ENCODE measurements around the gene PRR15L. TPM values are rescaled to one million over a fixed set of nuclear protein-coding genes. Genes with fewer than 3 reads are reported as not detected.

PRR15L gene
- polyA plus RNA-seq, 1 donor (not counting 4 experiments of a cell fraction or from before 2014, with no cell fraction given): 0.16 TPM

GRCh38 chr17:47987240-47987835, 29.7 kb upstream of the PRR15L start:
- TF ChIP-seq, protein P1, sequence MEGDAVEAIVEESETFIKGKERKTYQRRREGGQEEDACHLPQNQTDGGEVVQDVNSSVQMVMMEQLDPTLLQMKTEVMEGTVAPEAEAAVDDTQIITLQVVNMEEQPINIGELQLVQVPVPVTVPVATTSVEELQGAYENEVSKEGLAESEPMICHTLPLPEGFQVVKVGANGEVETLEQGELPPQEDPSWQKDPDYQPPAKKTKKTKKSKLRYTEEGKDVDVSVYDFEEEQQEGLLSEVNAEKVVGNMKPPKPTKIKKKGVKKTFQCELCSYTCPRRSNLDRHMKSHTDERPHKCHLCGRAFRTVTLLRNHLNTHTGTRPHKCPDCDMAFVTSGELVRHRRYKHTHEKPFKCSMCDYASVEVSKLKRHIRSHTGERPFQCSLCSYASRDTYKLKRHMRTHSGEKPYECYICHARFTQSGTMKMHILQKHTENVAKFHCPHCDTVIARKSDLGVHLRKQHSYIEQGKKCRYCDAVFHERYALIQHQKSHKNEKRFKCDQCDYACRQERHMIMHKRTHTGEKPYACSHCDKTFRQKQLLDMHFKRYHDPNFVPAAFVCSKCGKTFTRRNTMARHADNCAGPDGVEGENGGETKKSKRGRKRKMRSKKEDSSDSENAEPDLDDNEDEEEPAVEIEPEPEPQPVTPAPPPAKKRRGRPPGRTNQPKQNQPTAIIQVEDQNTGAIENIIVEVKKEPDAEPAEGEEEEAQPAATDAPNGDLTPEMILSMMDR (optimal IDR thresholded peaks at IDR 0.05 in 1 of 3, IDR thresholded peaks at IDR 0.05 in 1 of 3, conservative IDR thresholded peaks at IDR 0.05 in 1 of 3; ENCODE audit: extremely low read depth in 1 of 3, insufficient read depth in 2 of 3, low read length in 3 of 3): no peak
- TF ChIP-seq EZH2 (IDR thresholded peaks at IDR 0.05; ENCODE audit: low read length): no peak
- Histone ChIP-seq H3K9ac (ENCODE audit: control insufficient read depth, extremely low read depth, insufficient read depth, low read length) (no peak overlapping the region), H3K4me3 (ENCODE audit: control insufficient read depth in 2 of 3, extremely low read depth in 1 of 3, insufficient read depth in 2 of 3, low read depth in 1 of 3, low read length in 3 of 3) (no peak overlapping the region), H3K27ac (ENCODE audit: control insufficient read depth, insufficient read depth, low read length) (no peak overlapping the region), H2AFZ (ENCODE audit: control insufficient read depth, low read length) (no peak overlapping the region), H3K27me3 (ENCODE audit: control insufficient read depth, extremely low read depth, insufficient read depth, low read length) (no peaks in the 10 kb centered on the region), H3K9me3 (ENCODE audit: control insufficient read depth, low read depth, low read length) (no peaks in the 10 kb centered on the region), H4K20me1 (ENCODE audit: control insufficient read depth, extremely low read depth, insufficient read depth, low read length) (no peaks in the 10 kb centered on the region), H3K36me3 (ENCODE audit: control insufficient read depth in 2 of 2, extremely low read depth in 1 of 2, insufficient read depth in 2 of 2, low read length in 2 of 2) (peaks cover 8 to 10% of the 10 kb centered on the region in 2 experiments), H3K4me1 (ENCODE audit: control insufficient read depth, extremely low read depth, insufficient read depth, low read length) (no peaks in the 10 kb centered on the region), H3K4me2 (ENCODE audit: control insufficient read depth, extremely low read depth, insufficient read depth, low read depth, low read length) (no peak overlapping the region), H3K79me2 (ENCODE audit: control insufficient read depth, insufficient read depth, low read length) (no peaks in the 10 kb centered on the region), H3K9me1 (ENCODE audit: control insufficient read depth, extremely low read depth, insufficient read depth, low read length) (no peaks in the 10 kb centered on the region)
- FAIRE-seq (no peak), DNase-seq (ENCODE audit: low read depth, low spot score) (no peak)
- dilution Hi-C loops (cut with MboI; ENCODE audit: extremely low pct_ligation_motif_present, low sequenced_read_pairs): no loop called here

GRCh38 chr17:47986520-47986919, 28.8 kb upstream of the PRR15L start:
- H3K36me3 ChIP-seq (ENCODE audit: control insufficient read depth in 2 of 2, extremely low read depth in 1 of 2, insufficient read depth in 2 of 2, low read length in 2 of 2): peaks cover 11 to 18% of the 10 kb centered on the region in 2 experiments
- FAIRE-seq: no peak
- H3K9me1 ChIP-seq (ENCODE audit: control insufficient read depth, extremely low read depth, insufficient read depth, low read length): no peaks in the 10 kb centered on the region
- no peaks in the 10 kb centered on the region for H3K4me1 ChIP-seq (ENCODE audit: control insufficient read depth, extremely low read depth, insufficient read depth, low read length)
- H3K4me2 ChIP-seq (ENCODE audit: control insufficient read depth, extremely low read depth, insufficient read depth, low read depth, low read length): no peak overlapping the region
- DNase-seq (ENCODE audit: low read depth, low spot score): no peak
- TF ChIP-seq, protein P1 (optimal IDR thresholded peaks at IDR 0.05 in 1 of 3, IDR thresholded peaks at IDR 0.05 in 1 of 3, conservative IDR thresholded peaks at IDR 0.05 in 1 of 3; ENCODE audit: extremely low read depth in 1 of 3, insufficient read depth in 2 of 3, low read length in 3 of 3): no peak
- TF ChIP-seq EZH2 (IDR thresholded peaks at IDR 0.05; ENCODE audit: low read length): no peak
- no peak overlapping the region for H3K9ac ChIP-seq (ENCODE audit: control insufficient read depth, extremely low read depth, insufficient read depth, low read length)
- no peaks in the 10 kb centered on the region for H3K27me3 ChIP-seq (ENCODE audit: control insufficient read depth, extremely low read depth, insufficient read depth, low read length)
- dilution Hi-C loops (cut with MboI; ENCODE audit: extremely low pct_ligation_motif_present, low sequenced_read_pairs): no loop called here
- H3K79me2 ChIP-seq (ENCODE audit: control insufficient read depth, insufficient read depth, low read length): no peaks in the 10 kb centered on the region
- H2AFZ ChIP-seq (ENCODE audit: control insufficient read depth, low read length): no peak overlapping the region
- H4K20me1 ChIP-seq (ENCODE audit: control insufficient read depth, extremely low read depth, insufficient read depth, low read length): no peaks in the 10 kb centered on the region
- no peak overlapping the region for H3K27ac ChIP-seq (ENCODE audit: control insufficient read depth, insufficient read depth, low read length)
- H3K9me3 ChIP-seq (ENCODE audit: control insufficient read depth, low read depth, low read length): no peaks in the 10 kb centered on the region
- no peak overlapping the region for H3K4me3 ChIP-seq (ENCODE audit: control insufficient read depth in 2 of 3, extremely low read depth in 1 of 3, insufficient read depth in 2 of 3, low read depth in 1 of 3, low read length in 3 of 3)
